Astrocyte of the spinal cord (primary cell): ENCODE data around the gene SHTN1.

ENCODE experiments used
- DNase-seq: peaks from one replicate; pipeline ENCODE4 v3.0.0; 2011; ENCODE audit warnings: low read depth, low spot score
- H3K4me3 ChIP-seq: 2 replicates; pipeline ENCODE4 v1.5.1; 2011; ENCODE audit warnings: low read depth, mild to moderate bottlenecking, low read length, moderate library complexity
- CTCF ChIP-seq: IDR thresholded peaks from 2 replicates; pipeline ENCODE4 v1.5.1; 2012; ENCODE audit warnings: low read depth, mild to moderate bottlenecking, low read length, inconsistent platforms
- in situ Hi-C: cut with HindIII; loops from 2 replicates; pipeline ENCODE4 v1.10.0; 2017; ENCODE audit warnings: low sequenced_read_pairs

The SHTN1 gene

GRCh38 chr10:116978901-116979300, 26.1 kb downstream of the SHTN1 start:
- DNase-seq, result no peak
- TF ChIP-seq CTCF, result no peak
- in situ Hi-C loops, result no loop called here
- no peak overlapping the region for H3K4me3 ChIP-seq

GRCh38 chr10:116974456-116975005, 30.5 kb downstream of the SHTN1 start:
- H3K4me3 ChIP-seq, result no peak overlapping the region
- in situ Hi-C loops, result no loop called here
- peak; percentile 80 for DNase-seq
- no peak for TF ChIP-seq CTCF

GRCh38 chr10:116973946-116974455, 31.0 kb downstream of the SHTN1 start:
- no peak for DNase-seq
- no peak for TF ChIP-seq CTCF
- H3K4me3 ChIP-seq, result no peak overlapping the region
- in situ Hi-C loops, result no loop called here

- no peak for DNase-seq
- no peak overlapping the region for H3K4me3 ChIP-seq
- in situ Hi-C loops, result no loop called here
- TF ChIP-seq CTCF, result no peak
These were observed 31.5 kb downstream of the SHTN1 start for GRCh38 chr10:116973371-116973905.

GRCh38 chr10:116972131-116972530, 32.9 kb downstream of the SHTN1 start:
- no peak overlapping the region for H3K4me3 ChIP-seq
- no peak for TF ChIP-seq CTCF
- no peak for DNase-seq
- in situ Hi-C loops, result no loop called here

GRCh38 chr10:116970050-116970449, 34.9 kb downstream of the SHTN1 start:
- in situ Hi-C loops, result no loop called here
- no peak overlapping the region for H3K4me3 ChIP-seq
- TF ChIP-seq CTCF, result no peak
- no peak for DNase-seq

- no peak overlapping the region for H3K4me3 ChIP-seq
- in situ Hi-C loops, result no loop called here
- no peak for TF ChIP-seq CTCF
- DNase-seq, result no peak
These were observed 36.7 kb downstream of the SHTN1 start for GRCh38 chr10:116968331-116968730.
